ENCODE measurements around the gene MYO3A.
"Not testable (repeated sequence)": the region's sequence is repeated elsewhere in the genome, so short reads cannot be mapped to it uniquely, and the experiment has no call there.

The MYO3A gene

GRCh38 chr10:26043469-26043868 is 109.4 kb downstream of the MYO3A start:
- no peaks in the 10 kb centered on the region for H3K4me1 ChIP-seq (ENCODE audit: control insufficient read depth, insufficient read depth, low read length)
- H3K9ac ChIP-seq (ENCODE audit: low read length): no peak overlapping the region
- no peaks in the 10 kb centered on the region for H3K27me3 ChIP-seq (replicated peaks; ENCODE audit: control insufficient read depth, insufficient read depth, low read length)
- no peaks in the 10 kb centered on the region for H3K36me3 ChIP-seq (ENCODE audit: control insufficient read depth, insufficient read depth, low read length, severe bottlenecking)
- H3K4me3 ChIP-seq (ENCODE audit: low read length): no peak overlapping the region
- no peaks in the 10 kb centered on the region for H3K9me3 ChIP-seq (ENCODE audit: control insufficient read depth, low read length)
- no peak for DNase-seq (ENCODE audit: low read depth)

DNA sequence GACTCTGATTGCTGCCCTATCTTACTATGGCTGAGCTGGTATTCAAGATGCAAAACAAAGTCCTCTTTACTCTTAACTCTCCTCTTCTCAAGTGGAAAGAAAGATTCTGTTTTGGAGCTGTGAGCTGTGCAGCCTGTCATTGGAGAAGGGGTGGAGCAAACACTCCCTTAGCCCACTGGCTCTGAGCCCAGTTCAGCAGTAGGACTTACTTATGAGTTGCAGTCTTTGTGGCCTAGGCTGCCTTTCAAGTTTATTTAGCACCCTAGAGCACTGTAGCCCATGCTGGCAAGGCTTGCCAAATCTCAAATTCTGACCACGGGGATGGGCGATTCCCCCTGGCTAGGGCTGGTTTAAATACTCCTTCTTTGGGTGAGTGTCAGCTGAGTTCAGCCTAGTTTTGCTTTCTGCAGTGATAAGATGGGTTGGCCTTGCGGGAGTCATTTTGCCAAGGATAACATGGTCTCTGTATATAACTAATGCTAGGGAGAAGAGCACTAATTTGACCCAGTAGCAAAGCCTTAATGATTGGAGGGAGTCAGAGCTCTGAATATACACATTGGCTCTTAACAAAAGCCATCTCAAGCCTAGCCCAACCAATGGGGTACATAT is 110.2 kb downstream of the MYO3A start:
- Histone ChIP-seq H3K4me3 (ENCODE audit: low read length) (no peak overlapping the region), H3K36me3 (ENCODE audit: control insufficient read depth, insufficient read depth, low read length, severe bottlenecking) (no peaks in the 10 kb centered on the region), H3K27me3 (replicated peaks; ENCODE audit: control insufficient read depth, insufficient read depth, low read length) (no peaks in the 10 kb centered on the region), H3K4me1 (ENCODE audit: control insufficient read depth, insufficient read depth, low read length) (no peaks in the 10 kb centered on the region), H3K9ac (ENCODE audit: low read length) (no peak overlapping the region), H3K9me3 (ENCODE audit: control insufficient read depth, low read length) (no peaks in the 10 kb centered on the region)
- DNase-seq (ENCODE audit: low read depth): no peak

- Histone ChIP-seq H3K36me3 (ENCODE audit: control insufficient read depth, insufficient read depth, low read length, severe bottlenecking) (no peaks in the 10 kb centered on the region), H3K4me3 (ENCODE audit: low read length) (no peak overlapping the region), H3K27me3 (replicated peaks; ENCODE audit: control insufficient read depth, insufficient read depth, low read length) (no peaks in the 10 kb centered on the region), H3K9ac (ENCODE audit: low read length) (no peak overlapping the region), H3K9me3 (ENCODE audit: control insufficient read depth, low read length) (no peaks in the 10 kb centered on the region), H3K4me1 (ENCODE audit: control insufficient read depth, insufficient read depth, low read length) (no peaks in the 10 kb centered on the region)
- no peak for DNase-seq (ENCODE audit: low read depth)
Measured at GRCh38 chr10:26046073-26046700, 112.2 kb downstream of the MYO3A start.

DNA sequence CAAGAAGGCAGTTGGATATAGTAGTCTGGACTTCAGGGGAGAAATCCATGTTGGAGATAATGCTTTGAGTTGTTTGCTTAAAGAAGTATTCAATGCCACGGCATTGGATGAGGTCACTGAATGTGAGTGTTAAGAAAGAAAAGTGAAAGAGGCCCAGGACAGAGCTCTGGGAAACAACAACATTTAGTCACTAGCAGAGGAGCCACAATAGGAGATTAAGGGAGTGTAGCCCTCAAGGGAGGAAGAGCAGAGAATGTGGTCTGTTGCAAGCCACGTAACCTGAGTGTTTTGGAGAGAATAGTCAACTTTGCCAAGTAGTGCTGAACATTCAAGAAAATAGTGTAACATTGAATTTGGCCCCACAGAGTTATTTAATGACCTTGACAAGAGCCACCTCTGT is 114.7 kb downstream of the MYO3A start:
- Histone ChIP-seq H3K4me3 (ENCODE audit: low read length) (no peak overlapping the region), H3K9ac (ENCODE audit: low read length) (no peak overlapping the region), H3K9me3 (ENCODE audit: control insufficient read depth, low read length) (no peaks in the 10 kb centered on the region), H3K4me1 (ENCODE audit: control insufficient read depth, insufficient read depth, low read length) (no peaks in the 10 kb centered on the region), H3K27me3 (replicated peaks; ENCODE audit: control insufficient read depth, insufficient read depth, low read length) (no peaks in the 10 kb centered on the region), H3K36me3 (ENCODE audit: control insufficient read depth, insufficient read depth, low read length, severe bottlenecking) (no peaks in the 10 kb centered on the region)
- no peak for DNase-seq (ENCODE audit: low read depth)

GRCh38 chr10:26052326-26052725 is 118.3 kb downstream of the MYO3A start:
- Histone ChIP-seq H3K9me3 (ENCODE audit: control insufficient read depth, low read length) (no peaks in the 10 kb centered on the region), H3K27me3 (replicated peaks; ENCODE audit: control insufficient read depth, insufficient read depth, low read length) (no peaks in the 10 kb centered on the region), H3K4me3 (ENCODE audit: low read length) (no peak overlapping the region), H3K36me3 (ENCODE audit: control insufficient read depth, insufficient read depth, low read length, severe bottlenecking) (no peaks in the 10 kb centered on the region), H3K4me1 (ENCODE audit: control insufficient read depth, insufficient read depth, low read length) (no peaks in the 10 kb centered on the region), H3K9ac (ENCODE audit: low read length) (no peak overlapping the region)
- DNase-seq (ENCODE audit: low read depth): no peak

GRCh38 chr10:26057466-26057865 is 123.4 kb downstream of the MYO3A start:
- H3K4me1 ChIP-seq (ENCODE audit: control insufficient read depth, insufficient read depth, low read length): no peaks in the 10 kb centered on the region
- no peak overlapping the region for H3K9ac ChIP-seq (ENCODE audit: low read length)
- DNase-seq (ENCODE audit: low read depth): no peak

GRCh38 chr10:26064106-26064505 is 130.1 kb downstream of the MYO3A start:
- Histone ChIP-seq H3K9me3 (ENCODE audit: control insufficient read depth, low read length) (no peaks in the 10 kb centered on the region), H3K4me1 (ENCODE audit: control insufficient read depth, insufficient read depth, low read length) (no peaks in the 10 kb centered on the region), H3K9ac (ENCODE audit: low read length) (no peak overlapping the region), H3K4me3 (ENCODE audit: low read length) (no peak overlapping the region), H3K36me3 (ENCODE audit: control insufficient read depth, insufficient read depth, low read length, severe bottlenecking) (no peaks in the 10 kb centered on the region), H3K27me3 (replicated peaks; ENCODE audit: control insufficient read depth, insufficient read depth, low read length) (no peaks in the 10 kb centered on the region)
- no peak for DNase-seq (ENCODE audit: low read depth)

More at GRCh38 chr10:26057466-26057865, 123.4 kb downstream of the MYO3A start:
- no peaks in the 10 kb centered on the region for H3K27me3 ChIP-seq (replicated peaks; ENCODE audit: control insufficient read depth, insufficient read depth, low read length)
- H3K36me3 ChIP-seq (ENCODE audit: control insufficient read depth, insufficient read depth, low read length, severe bottlenecking): no peaks in the 10 kb centered on the region
- H3K4me3 ChIP-seq (ENCODE audit: low read length): no peak overlapping the region
- no peaks in the 10 kb centered on the region for H3K9me3 ChIP-seq (ENCODE audit: control insufficient read depth, low read length)

GRCh38 chr10:26067680-26068079 is 133.7 kb downstream of the MYO3A start:
- Histone ChIP-seq H3K4me3 (ENCODE audit: low read length) (no peak overlapping the region), H3K4me1 (ENCODE audit: control insufficient read depth, insufficient read depth, low read length) (no peaks in the 10 kb centered on the region), H3K9ac (ENCODE audit: low read length) (no peak overlapping the region), H3K9me3 (ENCODE audit: control insufficient read depth, low read length) (no peaks in the 10 kb centered on the region), H3K36me3 (ENCODE audit: control insufficient read depth, insufficient read depth, low read length, severe bottlenecking) (no peaks in the 10 kb centered on the region), H3K27me3 (replicated peaks; ENCODE audit: control insufficient read depth, insufficient read depth, low read length) (no peaks in the 10 kb centered on the region)
- no peak for DNase-seq (ENCODE audit: low read depth)

DNA sequence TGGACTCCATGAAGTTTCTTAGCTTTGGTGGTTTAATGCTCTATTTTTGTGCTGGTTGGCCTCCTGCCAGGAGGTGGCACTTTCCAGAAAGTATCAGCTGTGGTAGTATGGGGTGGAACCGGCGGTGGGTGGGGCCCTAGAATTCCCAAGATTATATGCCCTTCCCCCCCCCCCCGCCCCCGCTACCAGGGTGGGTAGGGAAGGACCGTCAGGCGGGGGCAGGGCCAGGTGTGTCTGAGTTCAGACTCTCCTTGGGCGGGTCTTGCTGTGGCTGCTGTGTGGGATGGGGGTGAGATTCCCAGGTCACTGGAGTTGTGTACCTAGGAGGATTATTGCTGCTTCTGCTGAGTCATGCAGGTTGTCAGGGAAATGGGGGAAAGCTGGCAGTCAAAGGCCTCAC is 146.9 kb downstream of the MYO3A start:
- not testable (repeated sequence) for DNase-seq (ENCODE audit: low read depth); H3K9me3 ChIP-seq (ENCODE audit: control insufficient read depth, low read length); H3K9ac ChIP-seq (ENCODE audit: low read length); H3K4me3 ChIP-seq (ENCODE audit: low read length); H3K36me3 ChIP-seq (ENCODE audit: control insufficient read depth, insufficient read depth, low read length, severe bottlenecking); H3K4me1 ChIP-seq (ENCODE audit: control insufficient read depth, insufficient read depth, low read length); H3K27me3 ChIP-seq (replicated peaks; ENCODE audit: control insufficient read depth, insufficient read depth, low read length)

DNA sequence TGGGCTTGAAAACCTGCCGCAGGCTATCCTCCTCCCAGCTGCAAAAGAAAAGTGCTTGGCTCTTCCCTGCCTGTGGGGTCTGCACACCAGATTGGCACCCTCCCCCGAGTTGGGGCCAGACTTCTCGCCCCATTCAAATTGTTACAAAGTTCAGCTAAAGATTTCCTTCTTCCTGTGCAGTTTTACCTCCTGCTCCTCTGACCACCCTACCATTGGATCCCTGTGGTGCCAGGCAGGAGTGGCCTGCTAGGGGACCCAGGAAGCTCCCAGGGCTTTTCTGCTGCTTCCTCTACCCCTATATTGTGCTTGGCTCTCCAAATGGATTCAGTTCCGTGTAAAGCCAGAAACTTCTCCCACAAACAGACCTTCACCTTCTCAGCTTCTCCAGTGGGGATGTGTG is 147.4 kb downstream of the MYO3A start:
- Histone ChIP-seq H3K9me3 (ENCODE audit: control insufficient read depth, low read length) (no peaks in the 10 kb centered on the region), H3K4me1 (ENCODE audit: control insufficient read depth, insufficient read depth, low read length) (no peaks in the 10 kb centered on the region)

GRCh38 chr10:26085549-26085948 is 151.5 kb downstream of the MYO3A start:
- Histone ChIP-seq H3K9me3 (ENCODE audit: control insufficient read depth, low read length) (no peaks in the 10 kb centered on the region), H3K9ac (ENCODE audit: low read length) (no peak overlapping the region), H3K27me3 (replicated peaks; ENCODE audit: control insufficient read depth, insufficient read depth, low read length) (peaks cover 3% of the 10 kb centered on the region), H3K4me1 (ENCODE audit: control insufficient read depth, insufficient read depth, low read length) (no peaks in the 10 kb centered on the region), H3K4me3 (ENCODE audit: low read length) (no peak overlapping the region), H3K36me3 (ENCODE audit: control insufficient read depth, insufficient read depth, low read length, severe bottlenecking) (no peaks in the 10 kb centered on the region)
- no peak for DNase-seq (ENCODE audit: low read depth)

More for the DNA sequence above, 147.4 kb downstream of the MYO3A start:
- Histone ChIP-seq H3K27me3 (replicated peaks; ENCODE audit: control insufficient read depth, insufficient read depth, low read length) (peaks cover 3% of the 10 kb centered on the region), H3K4me3 (ENCODE audit: low read length) (no peak overlapping the region), H3K36me3 (ENCODE audit: control insufficient read depth, insufficient read depth, low read length, severe bottlenecking) (no peaks in the 10 kb centered on the region), H3K9ac (ENCODE audit: low read length) (no peak overlapping the region)
- no peak for DNase-seq (ENCODE audit: low read depth)

- Histone ChIP-seq H3K9me3 (ENCODE audit: control insufficient read depth, low read length) (no peaks in the 10 kb centered on the region), H3K27me3 (replicated peaks; ENCODE audit: control insufficient read depth, insufficient read depth, low read length) (no peaks in the 10 kb centered on the region), H3K4me1 (ENCODE audit: control insufficient read depth, insufficient read depth, low read length) (no peaks in the 10 kb centered on the region), H3K36me3 (ENCODE audit: control insufficient read depth, insufficient read depth, low read length, severe bottlenecking) (no peaks in the 10 kb centered on the region), H3K9ac (ENCODE audit: low read length) (no peak overlapping the region), H3K4me3 (ENCODE audit: low read length) (no peak overlapping the region)
- DNase-seq (ENCODE audit: low read depth): no peak
Measured at GRCh38 chr10:26087666-26088065, 153.6 kb downstream of the MYO3A start.

Measured in adipocyte (in vitro differentiated cells).